ENCODE data around the gene STIM1.

DNA sequence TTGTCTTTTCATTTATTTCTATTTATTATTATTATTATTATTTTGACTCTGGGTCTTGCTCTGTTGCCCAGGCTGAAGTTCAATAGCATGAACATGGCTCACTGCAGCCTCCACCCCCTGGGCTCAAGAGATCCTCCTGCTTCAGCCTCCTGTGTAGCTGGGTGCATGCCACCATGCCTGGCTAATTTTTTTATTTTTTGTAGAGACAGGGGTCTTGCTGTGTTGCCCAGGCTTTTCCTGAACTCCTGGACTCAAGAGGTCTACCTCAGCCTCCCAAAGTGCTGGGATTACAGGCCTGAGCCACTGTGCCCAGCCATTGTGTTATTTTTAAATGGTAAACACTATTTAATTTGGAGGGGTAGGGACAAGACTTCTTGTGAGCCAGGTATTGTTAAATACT lies 215.9 kb downstream of the STIM1 start:
- no peak for TF ChIP-seq EZH2 (IDR thresholded peaks at IDR 0.05)
- TF ChIP-seq FOXP2 (optimal IDR thresholded peaks at IDR 0.05; ENCODE audit: control extremely low read depth, extremely low read length, insufficient read depth) = no peak
